ENCODE results near the gene SLC47A2.
"Not testable (repeated sequence)": the region's sequence is repeated elsewhere in the genome, so short reads cannot be mapped to it uniquely, and the experiment has no call there.

SLC47A2 gene

DNA sequence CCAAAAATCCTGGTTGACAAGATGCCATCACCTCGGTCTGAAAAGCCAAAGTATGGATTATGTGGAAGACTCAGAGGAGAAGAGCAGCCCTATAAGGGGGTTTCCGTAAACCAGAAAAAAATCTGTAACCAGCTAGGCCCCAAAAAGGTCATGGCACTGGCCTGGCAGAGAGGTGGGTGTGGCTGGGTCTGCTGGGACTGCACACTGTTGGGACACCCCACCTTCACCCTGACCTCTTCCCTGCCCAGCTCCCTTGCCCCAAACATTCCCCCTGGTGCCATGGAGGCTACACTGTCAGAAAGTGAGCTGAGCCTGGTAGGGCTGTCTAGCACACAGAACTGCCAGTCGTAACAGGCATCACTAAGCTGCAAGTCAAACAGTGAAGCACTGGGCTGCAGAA is 6.5 kb downstream of the SLC47A2 start:
- Mint-ChIP-seq H3K27ac (no peak overlapping the region), H3K4me3 (no peak overlapping the region), H3K27me3 (no peaks in the 10 kb centered on the region), H3K4me1 (ENCODE audit: low read depth) (no peaks in the 10 kb centered on the region), H3K36me3 (ENCODE audit: low read depth) (no peaks in the 10 kb centered on the region), H3K9me3 (no peaks in the 10 kb centered on the region)
- no peak for DNase-seq

DNA sequence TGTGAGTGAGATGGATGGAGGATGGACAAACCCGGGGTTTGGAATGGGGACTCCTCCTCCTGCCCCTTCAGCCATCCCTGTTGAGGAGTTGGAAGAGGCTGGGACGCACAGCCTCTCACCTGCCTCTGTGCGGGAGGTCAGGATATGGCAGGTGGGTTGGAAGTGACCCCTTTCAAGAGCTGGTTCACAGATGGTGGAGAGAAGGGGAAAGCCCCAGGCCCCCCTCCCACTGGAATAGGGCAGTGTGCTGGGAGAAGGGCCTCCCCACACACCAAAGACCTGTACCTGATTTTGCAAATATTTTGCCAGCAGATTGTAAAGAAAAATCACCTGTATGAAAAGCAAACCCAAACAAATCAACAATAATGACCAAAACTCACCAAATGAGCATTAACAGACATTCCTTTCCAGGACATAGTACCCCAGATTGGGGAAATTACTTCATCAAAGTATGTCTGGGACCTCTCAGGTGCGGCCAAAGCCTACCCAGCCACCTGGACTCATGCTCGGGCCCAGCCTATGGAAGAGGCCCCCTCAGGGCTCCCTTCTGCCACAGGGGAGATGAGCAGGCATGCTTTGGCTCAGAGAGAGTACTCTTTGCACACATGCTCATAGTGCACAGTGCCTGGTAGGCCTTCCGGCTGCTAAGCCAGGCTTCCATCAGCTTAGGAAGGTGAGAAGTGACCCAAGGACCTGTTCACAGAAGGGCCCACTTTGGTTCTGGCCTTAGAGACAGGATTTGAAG is 7.8 kb downstream of the SLC47A2 start:
- H3K36me3 Mint-ChIP-seq (ENCODE audit: low read depth), result no peaks in the 10 kb centered on the region
- H3K4me1 Mint-ChIP-seq (ENCODE audit: low read depth), result no peaks in the 10 kb centered on the region
- H3K27ac Mint-ChIP-seq, result no peak overlapping the region
- no peak overlapping the region for H3K4me3 Mint-ChIP-seq
- H3K27me3 Mint-ChIP-seq, result no peaks in the 10 kb centered on the region
- H3K9me3 Mint-ChIP-seq, result no peaks in the 10 kb centered on the region
- DNase-seq, result no peak

DNA sequence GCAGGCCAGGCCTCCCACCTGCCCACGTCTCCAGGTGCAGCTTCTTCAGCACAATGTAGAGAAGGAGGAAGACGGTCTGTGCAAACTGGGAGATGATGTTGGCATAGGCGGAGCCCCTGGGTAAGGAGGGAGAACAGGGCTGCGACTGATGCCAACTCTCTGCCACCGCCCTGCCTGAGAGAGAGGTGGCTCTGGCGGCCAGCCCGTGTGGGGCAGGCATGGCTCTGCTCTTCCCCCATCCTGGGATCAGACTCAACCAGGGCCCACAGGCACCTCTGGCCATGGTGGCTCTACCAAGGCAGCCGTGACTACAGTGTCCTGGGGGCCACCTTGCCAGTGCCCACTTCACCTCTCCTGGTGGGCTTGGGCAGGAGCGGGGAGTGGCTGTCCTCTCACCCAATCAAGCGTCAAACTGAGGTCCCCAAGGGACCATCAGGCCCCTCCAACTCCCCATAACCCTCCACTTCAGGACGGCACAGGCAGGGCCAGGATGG is 8.6 kb downstream of the SLC47A2 start:
- no peaks in the 10 kb centered on the region for H3K4me1 Mint-ChIP-seq (ENCODE audit: low read depth)
- H3K36me3 Mint-ChIP-seq (ENCODE audit: low read depth), result no peaks in the 10 kb centered on the region
- H3K27ac Mint-ChIP-seq, result no peak overlapping the region
- no peaks in the 10 kb centered on the region for H3K9me3 Mint-ChIP-seq
- H3K4me3 Mint-ChIP-seq, result no peak overlapping the region
- H3K27me3 Mint-ChIP-seq, result no peaks in the 10 kb centered on the region
- DNase-seq, result no peak

DNA sequence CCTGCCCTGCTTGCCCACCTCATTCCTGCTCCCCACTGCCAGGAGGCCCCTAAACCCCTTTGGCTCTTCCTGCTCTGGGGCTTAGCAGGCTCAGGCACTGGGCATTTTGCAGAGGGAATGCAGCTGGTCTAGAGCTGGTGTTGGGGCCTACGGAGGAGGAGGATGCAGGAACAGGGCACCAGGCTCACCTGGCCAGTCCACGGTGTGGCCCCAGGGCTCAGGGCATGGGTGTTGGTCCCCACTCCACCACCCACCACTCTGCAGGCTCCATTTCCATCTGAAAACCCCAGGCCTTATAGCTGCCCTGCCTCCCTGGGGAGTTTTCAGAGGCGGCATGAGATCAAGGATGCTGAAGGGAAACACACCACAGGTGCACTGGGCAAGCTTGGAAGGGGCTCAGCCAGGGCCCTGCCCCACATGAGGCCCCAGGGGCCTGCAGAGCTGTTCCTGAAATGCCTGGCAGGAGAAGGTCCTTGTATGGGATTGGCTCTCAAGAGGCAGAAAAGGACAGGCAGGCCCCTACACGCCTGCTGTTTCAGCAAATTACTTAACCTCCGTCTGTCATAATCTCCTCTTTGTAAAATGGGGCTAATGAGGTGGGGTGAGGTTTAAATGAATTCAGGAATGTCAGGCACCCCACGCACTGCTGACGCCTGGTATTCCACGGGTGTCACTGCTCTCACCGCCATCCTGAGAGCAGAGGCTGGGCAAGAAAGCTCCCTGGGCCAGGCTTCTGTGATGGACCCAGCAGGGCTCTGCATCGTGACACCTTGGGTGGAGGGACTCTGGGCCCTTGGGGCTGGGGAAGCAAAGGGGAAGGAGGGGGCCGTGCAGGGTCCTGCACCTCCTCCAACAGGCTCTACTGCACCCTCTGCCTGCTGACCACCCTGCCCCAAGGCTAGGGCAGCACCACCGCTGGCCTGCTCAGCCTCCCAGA is 9.3 kb downstream of the SLC47A2 start:
- H3K9me3 Mint-ChIP-seq, result no peaks in the 10 kb centered on the region
- no peaks in the 10 kb centered on the region for H3K27me3 Mint-ChIP-seq
- no peaks in the 10 kb centered on the region for H3K4me1 Mint-ChIP-seq (ENCODE audit: low read depth)
- H3K36me3 Mint-ChIP-seq (ENCODE audit: low read depth), result no peaks in the 10 kb centered on the region
- H3K27ac Mint-ChIP-seq, result no peak overlapping the region
- no peak overlapping the region for H3K4me3 Mint-ChIP-seq
- DNase-seq, result no peak

DNA sequence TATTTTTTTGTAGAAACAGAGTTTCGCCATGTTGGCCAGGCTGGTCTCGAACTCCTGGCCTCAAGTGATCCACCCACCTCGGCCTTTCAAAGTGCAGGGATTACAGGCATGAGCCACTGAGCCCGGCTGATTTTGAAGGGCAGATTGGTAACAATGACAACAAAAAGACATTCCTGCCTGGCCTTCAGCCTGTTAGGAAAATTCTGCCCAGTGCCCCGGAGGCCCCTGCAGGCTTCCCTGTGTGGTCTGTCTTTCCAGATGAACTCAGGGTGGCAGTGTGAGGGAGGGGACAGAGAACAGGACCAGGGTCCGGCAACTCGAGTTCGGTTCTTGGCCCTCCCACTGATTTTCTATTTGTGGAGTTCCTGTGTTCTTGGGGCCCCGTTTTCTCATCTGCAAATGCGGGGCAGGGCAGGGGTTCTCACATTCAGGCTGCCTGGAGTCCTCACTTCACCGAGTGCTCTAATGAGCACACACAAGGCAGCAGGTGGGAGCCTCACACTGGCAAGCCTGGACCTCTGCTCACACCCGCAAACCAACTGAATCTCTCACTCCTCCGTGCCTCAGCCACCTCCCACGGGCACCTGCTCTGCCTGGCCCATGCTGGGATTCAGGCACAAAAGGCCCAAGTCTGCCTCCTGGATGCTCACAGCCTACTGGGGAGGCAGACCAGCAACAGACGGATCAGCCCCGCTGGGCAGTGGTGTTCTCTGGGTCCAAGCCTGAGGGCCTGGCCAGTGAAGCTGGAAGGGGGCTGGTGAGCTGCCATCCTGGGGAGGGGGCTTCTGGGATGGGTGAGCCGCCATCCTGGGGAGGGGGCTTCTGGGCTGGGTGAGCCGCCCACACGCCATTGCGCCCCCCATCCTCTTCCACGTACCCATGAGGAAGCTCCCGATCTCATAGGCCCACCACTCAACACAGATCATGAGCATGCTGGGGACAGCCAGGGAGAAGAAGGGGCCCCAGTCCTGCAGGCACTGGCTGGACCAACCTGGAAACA is 10.3 kb downstream of the SLC47A2 start:
- Mint-ChIP-seq H3K36me3 (ENCODE audit: low read depth) (no peaks in the 10 kb centered on the region), H3K27ac (no peak overlapping the region), H3K27me3 (no peaks in the 10 kb centered on the region), H3K4me3 (no peak overlapping the region), H3K9me3 (no peaks in the 10 kb centered on the region), H3K4me1 (ENCODE audit: low read depth) (no peaks in the 10 kb centered on the region)
- no peak for DNase-seq

DNA sequence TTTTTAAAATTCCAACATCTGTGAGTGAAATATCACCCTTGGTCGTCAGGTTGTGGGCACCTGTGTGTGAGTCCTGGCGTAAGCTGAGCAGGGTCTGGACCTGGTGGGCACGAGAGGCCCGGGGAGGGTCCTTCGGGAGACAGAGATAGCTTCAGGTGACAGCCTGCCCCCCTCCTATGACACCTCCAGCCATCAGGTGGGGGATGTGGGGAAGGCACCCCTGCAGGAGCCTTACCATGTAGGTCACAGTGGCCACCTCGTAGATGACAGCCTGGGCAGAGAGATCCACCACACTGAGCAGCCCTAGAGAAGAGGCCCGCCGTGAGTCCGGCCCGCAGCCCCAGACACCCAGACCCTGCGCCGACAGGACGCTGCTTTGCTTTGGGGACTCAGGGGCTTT is 11.2 kb downstream of the SLC47A2 start:
- H3K27ac Mint-ChIP-seq, result no peak overlapping the region
- H3K27me3 Mint-ChIP-seq, result no peaks in the 10 kb centered on the region
- H3K36me3 Mint-ChIP-seq (ENCODE audit: low read depth), result no peaks in the 10 kb centered on the region
- no peaks in the 10 kb centered on the region for H3K4me1 Mint-ChIP-seq (ENCODE audit: low read depth)
- no peak for DNase-seq
- no peaks in the 10 kb centered on the region for H3K9me3 Mint-ChIP-seq
- no peak overlapping the region for H3K4me3 Mint-ChIP-seq

DNA sequence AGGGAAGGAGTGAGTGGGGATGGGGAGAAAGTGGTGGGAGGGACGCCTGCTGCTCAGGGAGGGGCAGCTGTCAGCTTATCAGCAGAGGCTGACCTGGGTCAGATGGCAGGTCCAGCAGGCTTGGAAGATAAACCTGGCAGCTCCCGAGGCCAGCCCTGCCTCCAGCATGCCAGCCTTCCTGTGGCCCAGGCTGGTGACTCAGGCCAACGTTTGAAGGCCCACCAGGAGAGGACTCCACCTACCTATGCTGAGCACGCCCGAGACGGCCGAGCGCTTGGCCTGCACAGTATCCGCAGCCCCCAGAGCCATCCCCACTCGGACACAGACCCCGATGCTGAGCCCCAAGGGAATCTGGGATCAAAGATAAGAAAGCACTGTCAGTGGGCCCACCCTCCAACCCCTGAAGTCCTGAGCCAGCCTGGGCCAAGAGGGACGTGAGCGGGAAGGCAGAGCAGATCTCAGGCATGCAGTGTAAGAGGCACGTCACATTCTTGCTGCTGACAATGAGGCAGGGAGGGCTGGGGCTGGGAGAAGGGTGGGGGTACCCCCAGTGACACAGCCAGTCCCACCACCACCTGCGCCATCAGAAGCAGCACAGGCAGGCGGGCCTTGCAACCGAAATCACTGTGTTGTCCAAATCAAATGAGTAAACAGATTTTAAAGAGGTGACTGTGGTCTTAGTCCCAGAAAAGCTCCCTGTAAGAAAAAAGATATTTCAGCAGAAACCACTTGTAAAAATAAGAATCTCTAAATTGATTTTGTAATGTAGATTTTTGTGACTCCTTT is 12.4 kb downstream of the SLC47A2 start:
- H3K27ac Mint-ChIP-seq, result no peak overlapping the region
- H3K4me3 Mint-ChIP-seq, result no peak overlapping the region
- no peaks in the 10 kb centered on the region for H3K9me3 Mint-ChIP-seq
- no peaks in the 10 kb centered on the region for H3K4me1 Mint-ChIP-seq (ENCODE audit: low read depth)
- DNase-seq, result no peak
- H3K36me3 Mint-ChIP-seq (ENCODE audit: low read depth), result no peaks in the 10 kb centered on the region
- H3K27me3 Mint-ChIP-seq, result no peaks in the 10 kb centered on the region

DNA sequence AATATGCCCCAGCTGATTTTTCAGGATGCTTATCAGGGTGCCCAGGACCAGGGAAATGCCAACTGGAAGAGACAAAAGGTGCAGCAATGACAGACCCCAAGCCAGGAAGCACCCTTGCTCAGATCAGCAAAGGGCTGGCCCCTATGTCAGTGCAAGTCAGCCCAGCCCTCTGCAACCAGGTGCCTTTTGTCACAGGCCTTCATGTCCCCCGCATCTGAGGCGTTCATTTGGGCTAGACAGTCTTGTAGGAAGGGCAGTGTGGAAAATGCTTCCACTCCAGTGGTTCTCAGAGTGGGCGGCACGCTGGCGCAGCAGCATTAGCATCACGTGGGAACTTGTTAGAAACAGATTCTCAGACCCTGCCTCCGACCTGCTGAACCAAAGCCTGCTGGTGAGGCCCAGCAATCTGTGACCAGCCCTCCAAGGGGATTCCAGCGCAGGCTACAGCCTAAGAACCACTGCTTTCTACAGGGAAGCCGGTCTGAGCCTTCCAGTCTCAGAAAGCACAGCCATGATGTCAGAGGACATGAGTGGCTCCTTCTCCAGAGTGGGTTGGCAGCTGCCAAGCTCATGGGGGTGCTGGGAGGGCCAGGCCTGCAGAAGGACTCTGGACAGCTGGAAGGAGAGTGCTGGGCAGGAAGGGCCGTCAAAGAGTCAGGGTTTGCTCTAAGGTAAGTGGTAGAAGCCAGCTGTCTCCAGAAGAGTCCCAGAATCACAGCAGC is 13.1 kb downstream of the SLC47A2 start:
- H3K9me3 Mint-ChIP-seq, result no peaks in the 10 kb centered on the region
- no peaks in the 10 kb centered on the region for H3K36me3 Mint-ChIP-seq (ENCODE audit: low read depth)
- H3K4me3 Mint-ChIP-seq, result no peak overlapping the region
- H3K27ac Mint-ChIP-seq, result no peak overlapping the region
- no peak for DNase-seq
- H3K27me3 Mint-ChIP-seq, result no peaks in the 10 kb centered on the region
- H3K4me1 Mint-ChIP-seq (ENCODE audit: low read depth), result no peaks in the 10 kb centered on the region

DNA sequence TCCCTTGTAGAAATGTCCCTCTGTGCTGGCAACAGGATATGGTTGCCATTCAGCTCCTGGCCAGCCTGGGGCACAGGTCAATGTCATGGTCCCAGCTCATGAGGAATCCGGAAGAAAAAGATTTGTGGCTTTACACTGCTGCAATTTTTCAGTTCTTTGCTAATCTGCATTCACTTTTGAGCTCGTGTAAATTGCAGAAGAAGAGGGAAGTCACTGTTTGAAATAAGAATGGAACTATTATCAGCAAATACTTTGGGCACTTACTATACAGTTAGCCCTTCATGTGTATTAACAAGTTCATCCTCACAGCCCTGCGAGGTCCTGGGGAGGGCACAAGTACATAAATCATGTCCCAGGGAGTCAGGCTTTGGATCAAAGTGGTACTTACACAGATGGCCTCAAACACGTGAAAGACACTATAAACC is 14.2 kb downstream of the SLC47A2 start:
- H3K4me1 Mint-ChIP-seq (ENCODE audit: low read depth), result no peaks in the 10 kb centered on the region
- H3K4me3 Mint-ChIP-seq, result no peak overlapping the region
- H3K27me3 Mint-ChIP-seq, result no peaks in the 10 kb centered on the region
- no peak for DNase-seq
- no peaks in the 10 kb centered on the region for H3K36me3 Mint-ChIP-seq (ENCODE audit: low read depth)
- no peaks in the 10 kb centered on the region for H3K9me3 Mint-ChIP-seq
- H3K27ac Mint-ChIP-seq, result no peak overlapping the region

DNA sequence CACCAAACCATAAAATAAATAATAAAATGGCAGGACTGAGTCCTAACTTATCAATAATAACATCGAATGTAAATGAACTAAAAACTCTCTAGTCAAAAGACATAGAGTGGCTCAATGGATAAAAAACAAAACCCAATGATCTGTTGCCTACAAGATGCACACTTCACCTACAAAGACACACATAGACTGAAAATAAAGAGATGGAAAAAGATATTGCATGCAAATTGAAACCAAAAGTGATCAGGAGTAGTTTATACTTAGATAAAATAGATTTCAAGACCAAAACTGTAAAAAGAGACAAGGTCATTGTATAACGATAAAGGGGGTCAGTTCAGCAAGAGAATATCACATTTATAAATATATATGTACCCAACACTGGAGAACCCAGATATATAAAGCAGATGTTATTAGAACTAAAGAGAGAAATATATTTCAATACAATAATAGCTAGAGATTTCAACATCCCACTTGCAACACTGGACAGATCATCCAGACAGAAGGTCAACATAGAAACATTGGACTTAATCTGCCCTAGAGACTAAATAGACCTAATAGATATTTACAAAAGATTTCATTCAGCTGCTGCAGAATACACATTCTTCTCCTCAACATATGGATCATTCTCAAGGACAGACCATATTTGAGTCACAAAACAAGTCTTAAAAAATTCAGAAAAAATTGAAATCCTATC is 29.8 kb downstream of the SLC47A2 start:
- Mint-ChIP-seq H3K9me3 (no peaks in the 10 kb centered on the region), H3K4me3 (no peak overlapping the region), H3K27ac (no peak overlapping the region), H3K27me3 (no peaks in the 10 kb centered on the region), H3K4me1 (ENCODE audit: low read depth) (no peaks in the 10 kb centered on the region), H3K36me3 (ENCODE audit: low read depth) (no peaks in the 10 kb centered on the region)
- no peak for DNase-seq

DNA sequence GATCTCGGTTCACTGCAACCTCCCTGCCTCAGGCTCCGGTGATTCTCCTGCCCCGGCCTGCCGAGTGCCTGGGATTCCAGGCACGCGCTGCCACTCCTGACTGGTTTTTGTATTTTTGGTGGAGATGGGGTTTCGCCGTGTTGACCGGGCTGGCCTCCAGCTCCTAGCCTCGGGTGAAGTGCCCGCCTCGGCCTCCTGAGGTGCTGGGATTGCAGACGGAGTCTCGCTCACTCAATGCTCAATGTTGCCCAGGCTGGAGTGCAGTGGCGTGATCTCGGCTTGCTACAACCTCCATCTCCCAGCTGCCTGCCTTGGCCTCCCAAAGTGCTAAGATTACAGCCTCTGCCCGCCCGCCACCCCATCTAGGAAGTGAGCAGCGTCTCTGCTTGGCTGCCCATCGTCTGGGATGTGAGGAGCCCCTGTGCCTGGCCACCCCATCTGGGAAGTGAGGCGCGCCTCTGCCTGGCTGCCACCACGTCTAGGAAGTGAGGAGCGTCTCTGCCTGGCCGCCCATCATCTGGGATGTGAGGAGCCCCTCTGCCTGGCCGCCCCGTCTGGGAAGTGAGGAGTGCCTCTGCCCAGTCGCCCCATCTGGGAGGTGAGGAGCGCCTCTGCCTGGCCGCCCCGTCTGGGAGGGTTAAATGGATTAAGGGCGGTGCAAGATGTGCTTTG is 31.3 kb downstream of the SLC47A2 start:
- not testable (repeated sequence) for H3K27ac Mint-ChIP-seq; DNase-seq; H3K9me3 Mint-ChIP-seq; H3K27me3 Mint-ChIP-seq; H3K4me3 Mint-ChIP-seq; H3K36me3 Mint-ChIP-seq (ENCODE audit: low read depth); H3K4me1 Mint-ChIP-seq (ENCODE audit: low read depth)

DNA sequence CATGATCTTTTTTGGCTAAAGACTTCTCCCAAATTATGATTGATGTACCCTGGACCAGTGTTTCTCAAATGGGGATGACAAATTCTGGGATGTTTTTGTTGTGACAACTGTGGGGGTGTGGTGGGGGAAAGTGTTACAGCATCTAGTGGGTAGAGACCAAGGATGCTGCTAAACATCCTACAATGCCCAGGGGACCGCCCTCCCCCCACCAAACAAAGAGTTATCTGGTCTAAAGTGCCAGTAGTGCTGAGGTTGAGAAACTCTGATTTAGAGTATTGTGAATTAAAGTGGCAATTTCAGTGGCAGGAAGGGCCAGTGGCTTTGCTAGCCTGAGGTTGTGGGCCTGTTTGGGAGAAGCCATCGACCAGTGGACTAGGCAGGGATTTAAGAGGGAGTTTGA is 33.3 kb downstream of the SLC47A2 start:
- Mint-ChIP-seq H3K36me3 (ENCODE audit: low read depth) (no peaks in the 10 kb centered on the region), H3K9me3 (no peaks in the 10 kb centered on the region), H3K27ac (no peak overlapping the region), H3K27me3 (no peaks in the 10 kb centered on the region), H3K4me1 (ENCODE audit: low read depth) (no peaks in the 10 kb centered on the region), H3K4me3 (no peak overlapping the region)
- no peak for DNase-seq

All from activated T-cell treated with anti-CD3 and anti-CD28 coated beads, Interleukin-2, amount 50 U/mL, for 24 hours (primary cell).